K562 (cell line): ENCODE data around the gene C13orf46. TPM values are rescaled to one million over a fixed set of nuclear protein-coding genes. Genes with fewer than 3 reads are reported as not detected.

Source experiments
- CCNT2 ChIP-seq: IDR thresholded peaks from 2 replicates; pipeline ENCODE4 v1.6.1; 2011; ENCODE audit warnings: borderline replicate concordance, low read depth, mild to moderate bottlenecking, moderate library complexity, mixed read lengths, low read length; ENCODE audit not compliant: insufficient read length; ENCODE audit errors: extremely low read depth
- ELK1 ChIP-seq: sonication (generic); formaldehyde crosslinking; IDR thresholded peaks from 2 replicates; pipeline ENCODE4 v1.8.1; 2022; ENCODE audit warnings: missing genetic modification reagents
- EP300 ChIP-seq: IDR thresholded peaks from 2 replicates; pipeline ENCODE4 v1.6.1; 2012; ENCODE audit warnings: low read length, improper control_type of control experiment
- HDGF ChIP-seq: fragments of 450-650 bp; IDR thresholded peaks from 2 replicates; pipeline ENCODE4 v1.6.1; 2016
- HMGXB4 ChIP-seq: sonication (generic); formaldehyde crosslinking; IDR thresholded peaks from 2 replicates; pipeline ENCODE4 v1.8.1; 2023; ENCODE audit warnings: mild to moderate bottlenecking, missing genetic modification reagents
- MCM5 ChIP-seq: fragments of 450-650 bp; IDR thresholded peaks from 2 replicates; pipeline ENCODE4 v1.6.1; 2016; ENCODE audit warnings: low read depth
- MED1 ChIP-seq: sonication (generic); formaldehyde crosslinking; IDR thresholded peaks from 2 replicates; pipeline ENCODE4 v1.8.1; 2023; ENCODE audit warnings: missing genetic modification reagents, borderline replicate concordance
- NCOA4 ChIP-seq: fragments of 450-650 bp; IDR thresholded peaks from 2 replicates; pipeline ENCODE4 v1.6.1; 2018; ENCODE audit warnings: mild to moderate bottlenecking; ENCODE audit not compliant: partially characterized antibody
- NKRF ChIP-seq: fragments of 450-650 bp; IDR thresholded peaks from 2 replicates; pipeline ENCODE4 v1.6.1; 2016; ENCODE audit warnings: borderline replicate concordance
- POLR2A ChIP-seq: fragments of 450-650 bp; conservative IDR thresholded peaks from 2 replicates; pipeline ENCODE4 v1.6.1; 2016
- RFX1 ChIP-seq: fragments of 450-650 bp; IDR thresholded peaks from 2 replicates; pipeline ENCODE4 v1.6.1; 2016; ENCODE audit warnings: mild to moderate bottlenecking, moderate library complexity
- SAFB ChIP-seq: fragments of 200-400 bp; formaldehyde crosslinking; IDR thresholded peaks from 2 replicates; pipeline ENCODE4 v1.6.1; 2017; ENCODE audit warnings: low read depth, low read length, borderline replicate concordance
- SP1 ChIP-seq: sonication (generic); formaldehyde crosslinking; IDR thresholded peaks from 2 replicates; pipeline ENCODE4 v1.8.1; 2022; ENCODE audit warnings: mild to moderate bottlenecking, missing genetic modification reagents
- TGIF2 ChIP-seq: sonication (generic); formaldehyde crosslinking; IDR thresholded peaks from 2 replicates; pipeline ENCODE4 v1.8.1; 2022; ENCODE audit warnings: mild to moderate bottlenecking, missing genetic modification reagents, moderate library complexity
- ZC3H11A ChIP-seq: IDR thresholded peaks from 2 replicates; pipeline ENCODE4 v1.6.1; 2012; ENCODE audit warnings: low read depth, low read length, improper control_type of control experiment
- ZNF197 ChIP-seq: fragments of 200-800 bp; sonication (Bioruptor generic); IDR thresholded peaks from 2 replicates; pipeline ENCODE4 v1.6.1; 2016; ENCODE audit warnings: low read depth, missing genetic modification characterization, missing compliant biosample characterization
- ZNF280B ChIP-seq: fragments of 250-450 bp; sonication (Bioruptor Pico); IDR thresholded peaks from 2 replicates; pipeline ENCODE4 v1.5.1; 2021; ENCODE audit warnings: mild to moderate bottlenecking
- ZNF696 ChIP-seq: fragments of 250-450 bp; sonication (Bioruptor Pico); conservative IDR thresholded peaks from 2 replicates; pipeline ENCODE4 v1.4.0; 2020; ENCODE audit warnings: mild to moderate bottlenecking, moderate library complexity
- ZNF778 ChIP-seq: fragments of 450-650 bp; formaldehyde crosslinking; IDR thresholded peaks from 2 replicates; pipeline ENCODE4 v1.4.0; 2020; ENCODE audit warnings: mild to moderate bottlenecking, moderate library complexity
- polyA plus RNA-seq, 8 experiments: library from polyadenylated mRNA; depleted of rRNA in 4 of 8; stranded (reverse) in 5 of 8; unstranded in 3 of 8; fragments of >200 nt; fragmentation: Nextera tagmentation in 2 of 8; fragmentation: Illumina TruSeq in 1 of 8; extraction: Ambion mirVana in 2 of 8; extraction: Trizol in 1 of 8; gene quantifications; 2 replicates each; pipeline versions ENCODE4 v1.2.1 to v1.2.3, GENCODE V29; 2011 to 2014; ENCODE audit warnings: inconsistent platforms in 1 of 8, missing spikeins in 1 of 8
- total RNA-seq, 7 experiments: library from RNA; depleted of rRNA in 6 of 7; stranded (reverse); fragments of >200 nt in 6 of 7; fragmentation: Illumina TruSeq in 2 of 7; extraction: Trizol in 2 of 7; gene quantifications; 2 replicates each; pipeline versions ENCODE4 v1.2.1 to v1.2.3, GENCODE V29; 2011 to 2021; ENCODE audit warnings: low replicate concordance in 1 of 7
- TF ChIP-seq, protein P1 (sequence below): fragments of 450-650 bp; IDR thresholded peaks from 2 replicates; pipeline ENCODE4 v1.6.1; 2016
- TF ChIP-seq, protein P2 (sequence below), 2 experiments: IDR thresholded peaks; 2 replicates each; pipeline ENCODE4 v1.6.1; 2011; ENCODE audit warnings: borderline replicate concordance in 1 of 2, control low read depth in 1 of 2, low read depth in 1 of 2, low read length in 1 of 2, mild to moderate bottlenecking in 1 of 2, mixed read lengths in 1 of 2, moderate library complexity in 1 of 2; ENCODE audit not compliant: insufficient read depth in 1 of 2, insufficient read length in 1 of 2, poor library complexity in 1 of 2, severe bottlenecking in 1 of 2; ENCODE audit errors: extremely low read depth in 1 of 2

The C13orf46 gene
- total and polyA plus RNA-seq, 9 of the 15 experiments (the other 6 are each of a cell fraction or from before 2014, with no cell fraction given), result 0.04 to 0.24 (median 0.05) TPM; not detected in 4

- no peak for TF ChIP-seq EP300
- no peak for TF ChIP-seq ELK1
- TF ChIP-seq MCM5, result no peak
- no peak for TF ChIP-seq ZC3H11A
- no peak for TF ChIP-seq ZNF696
- TF ChIP-seq TGIF2 (CRISPR knock-in tag), result no peak
- TF ChIP-seq CCNT2, result no peak
- TF ChIP-seq HMGXB4, result no peak
- TF ChIP-seq SAFB, result no peak
- 0 out of 2 replicates have a peak, but pooled peaks have one; percentile 15 for TF ChIP-seq POLR2A
- TF ChIP-seq, protein P1, sequence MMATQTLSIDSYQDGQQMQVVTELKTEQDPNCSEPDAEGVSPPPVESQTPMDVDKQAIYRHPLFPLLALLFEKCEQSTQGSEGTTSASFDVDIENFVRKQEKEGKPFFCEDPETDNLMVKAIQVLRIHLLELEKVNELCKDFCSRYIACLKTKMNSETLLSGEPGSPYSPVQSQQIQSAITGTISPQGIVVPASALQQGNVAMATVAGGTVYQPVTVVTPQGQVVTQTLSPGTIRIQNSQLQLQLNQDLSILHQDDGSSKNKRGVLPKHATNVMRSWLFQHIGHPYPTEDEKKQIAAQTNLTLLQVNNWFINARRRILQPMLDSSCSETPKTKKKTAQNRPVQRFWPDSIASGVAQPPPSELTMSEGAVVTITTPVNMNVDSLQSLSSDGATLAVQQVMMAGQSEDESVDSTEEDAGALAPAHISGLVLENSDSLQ, result peak; percentile 47
- TF ChIP-seq NKRF, result no peak
- TF ChIP-seq ZNF197 (CRISPR knock-in tag), result no peak
- TF ChIP-seq, protein P2, sequence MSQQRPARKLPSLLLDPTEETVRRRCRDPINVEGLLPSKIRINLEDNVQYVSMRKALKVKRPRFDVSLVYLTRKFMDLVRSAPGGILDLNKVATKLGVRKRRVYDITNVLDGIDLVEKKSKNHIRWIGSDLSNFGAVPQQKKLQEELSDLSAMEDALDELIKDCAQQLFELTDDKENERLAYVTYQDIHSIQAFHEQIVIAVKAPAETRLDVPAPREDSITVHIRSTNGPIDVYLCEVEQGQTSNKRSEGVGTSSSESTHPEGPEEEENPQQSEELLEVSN (IDR thresholded peaks at IDR 0.05; ENCODE audit: borderline replicate concordance in 1 of 2, extremely low read depth in 1 of 2, insufficient read depth in 1 of 2, insufficient read length in 1 of 2, low read depth in 1 of 2, low read length in 1 of 2, poor library complexity in 1 of 2, severe bottlenecking in 1 of 2), result no peak
- TF ChIP-seq ZNF280B, result no peak
- TF ChIP-seq RFX1, result peak; percentile 66; the same call in 1 of the 2 replicates
- TF ChIP-seq HDGF, result no peak
- TF ChIP-seq SP1 (CRISPR knock-in tag), result peak; percentile 21; the same call in 1 of the 2 replicates
- TF ChIP-seq MED1, result no peak
- no peak for TF ChIP-seq ZNF778 (CRISPR knock-in tag)
- TF ChIP-seq NCOA4, result no peak
Observed at GRCh38 chr13:114019367-114019766, 45.5 kb upstream of the C13orf46 start (continued).
